HepG2 (cell line): ENCODE measurements around the gene CCNL1. TPM values are rescaled to one million over a fixed set of nuclear protein-coding genes. Genes with fewer than 3 reads are reported as not detected.
A peak's percentile ranks its signal among the peaks of the same experiment; 100 is the strongest.

Source experiments
- ARHGAP35 ChIP-seq: sonication (generic); formaldehyde crosslinking; IDR thresholded peaks from 2 replicates; pipeline ENCODE4 v1.9.0; 2022; ENCODE audit warnings: mild to moderate bottlenecking, inconsistent platforms, moderate library complexity, missing genetic modification reagents, borderline replicate concordance
- ARNT2 ChIP-seq: sonication (generic); formaldehyde crosslinking; IDR thresholded peaks from 2 replicates; pipeline ENCODE4 v1.8.0; 2022; ENCODE audit warnings: mild to moderate bottlenecking, low read depth, missing genetic modification reagents, moderate library complexity
- CEBPB ChIP-seq: IDR thresholded peaks from 2 replicates; pipeline ENCODE4 v1.6.1; 2011; ENCODE audit warnings: low read depth, low read length, improper control_type of control experiment, borderline replicate concordance
- HMG20A ChIP-seq: IDR thresholded peaks from 2 replicates; pipeline ENCODE4 v1.6.1; 2016; ENCODE audit warnings: borderline replicate concordance
- HOXA3 ChIP-seq: sonication (generic); formaldehyde crosslinking; IDR thresholded peaks from 2 replicates; pipeline ENCODE4 v1.5.0; 2020; ENCODE audit warnings: missing genetic modification reagents
- KAT7 ChIP-seq: IDR thresholded peaks from 2 replicates; pipeline ENCODE4 v1.6.1; 2018; ENCODE audit warnings: borderline replicate concordance, missing compliant biosample characterization
- MEF2D ChIP-seq: sonication (generic); formaldehyde crosslinking; IDR thresholded peaks from 2 replicates; pipeline ENCODE4 v1.5.1; 2020; ENCODE audit warnings: mild to moderate bottlenecking, missing genetic modification reagents
- MEIS2 ChIP-seq: sonication (generic); formaldehyde crosslinking; IDR thresholded peaks from 2 replicates; pipeline ENCODE4 v1.9.0; 2021; ENCODE audit warnings: mild to moderate bottlenecking, missing genetic modification reagents
- PAX8 ChIP-seq: sonication (generic); formaldehyde crosslinking; IDR thresholded peaks from 2 replicates; pipeline ENCODE4 v1.8.0; 2022; ENCODE audit warnings: mild to moderate bottlenecking, missing genetic modification reagents, borderline replicate concordance
- REL ChIP-seq: sonication (generic); formaldehyde crosslinking; conservative IDR thresholded peaks from 2 replicates; pipeline ENCODE4 v1.8.0; 2022; ENCODE audit warnings: mild to moderate bottlenecking, missing genetic modification reagents, moderate library complexity
- TOPORS ChIP-seq: sonication (generic); formaldehyde crosslinking; IDR thresholded peaks from 2 replicates; pipeline ENCODE4 v1.8.0; 2023; ENCODE audit warnings: mild to moderate bottlenecking, missing genetic modification reagents
- ZFP36 ChIP-seq: fragments of 150-350 bp; IDR thresholded peaks from 2 replicates; pipeline ENCODE4 v1.6.1; 2018; ENCODE audit warnings: borderline replicate concordance, low read length, low read depth; ENCODE audit not compliant: partially characterized antibody
- ZMYM4 ChIP-seq: sonication (generic); formaldehyde crosslinking; IDR thresholded peaks from 2 replicates; pipeline ENCODE4 v1.8.1; 2023; ENCODE audit warnings: mild to moderate bottlenecking, missing genetic modification reagents
- ZNF260 ChIP-seq: sonication (generic); formaldehyde crosslinking; IDR thresholded peaks from 2 replicates; pipeline ENCODE4 v1.4.0; 2020; ENCODE audit warnings: missing genetic modification reagents, low read depth, mild to moderate bottlenecking, borderline replicate concordance
- ZSCAN30 ChIP-seq: sonication (generic); formaldehyde crosslinking; IDR thresholded peaks from 2 replicates; pipeline ENCODE4 v1.5.0; 2020; ENCODE audit warnings: mild to moderate bottlenecking, missing genetic modification reagents
- polyA plus RNA-seq, 8 experiments: library from polyadenylated mRNA; depleted of rRNA in 3 of 8; stranded (reverse) in 7 of 8; unstranded in 1 of 8; fragments of >200 nt; fragmentation: Illumina TruSeq in 4 of 8; extraction: Trizol in 4 of 8; gene quantifications; 2 replicates each; pipeline versions ENCODE4 v1.2.1 to v1.2.3, GENCODE V29; 2011 to 2016; ENCODE audit warnings: low read depth in 4 of 8, missing spikeins in 1 of 8, mixed read lengths in 1 of 8; ENCODE audit not compliant: insufficient read depth in 1 of 8
- total RNA-seq, 5 experiments: library from RNA; depleted of rRNA; stranded (reverse); fragments of >200 nt; fragmentation: Illumina TruSeq; extraction: Trizol; gene quantifications; 2 replicates each; pipeline ENCODE4 v1.2.3, GENCODE V29; 2016; ENCODE audit warnings: low read depth in 1 of 5
- TF ChIP-seq, protein P1 (sequence below): sonication (generic); formaldehyde crosslinking; IDR thresholded peaks from 2 replicates; pipeline ENCODE4 v1.5.1; 2020; ENCODE audit warnings: mild to moderate bottlenecking, missing genetic modification reagents, borderline replicate concordance
- TF ChIP-seq, protein P2 (sequence below): sonication (generic); formaldehyde crosslinking; IDR thresholded peaks from 2 replicates; pipeline ENCODE4 v1.8.1; 2023; ENCODE audit warnings: mild to moderate bottlenecking, inconsistent platforms, moderate library complexity, missing genetic modification reagents, borderline replicate concordance
- TF ChIP-seq, protein P3 (sequence below): sonication (generic); formaldehyde crosslinking; IDR thresholded peaks from 2 replicates; pipeline ENCODE4 v1.4.0; 2020; ENCODE audit warnings: mild to moderate bottlenecking, low read depth, missing genetic modification reagents
- TF ChIP-seq, protein P4 (sequence below): sonication (generic); formaldehyde crosslinking; IDR thresholded peaks from 2 replicates; pipeline ENCODE4 v1.5.1; 2020; ENCODE audit warnings: missing genetic modification reagents, mild to moderate bottlenecking, borderline replicate concordance
- TF ChIP-seq, protein P5 (sequence below): sonication (generic); formaldehyde crosslinking; conservative IDR thresholded peaks from 2 replicates; pipeline ENCODE4 v1.4.0; 2020; ENCODE audit warnings: missing genetic modification reagents

Gene CCNL1
- total and polyA plus RNA-seq, 2 of the 13 experiments (the other 11 are each of a cell fraction or from before 2014, with no cell fraction given) = 151 to 303 TPM

DNA sequence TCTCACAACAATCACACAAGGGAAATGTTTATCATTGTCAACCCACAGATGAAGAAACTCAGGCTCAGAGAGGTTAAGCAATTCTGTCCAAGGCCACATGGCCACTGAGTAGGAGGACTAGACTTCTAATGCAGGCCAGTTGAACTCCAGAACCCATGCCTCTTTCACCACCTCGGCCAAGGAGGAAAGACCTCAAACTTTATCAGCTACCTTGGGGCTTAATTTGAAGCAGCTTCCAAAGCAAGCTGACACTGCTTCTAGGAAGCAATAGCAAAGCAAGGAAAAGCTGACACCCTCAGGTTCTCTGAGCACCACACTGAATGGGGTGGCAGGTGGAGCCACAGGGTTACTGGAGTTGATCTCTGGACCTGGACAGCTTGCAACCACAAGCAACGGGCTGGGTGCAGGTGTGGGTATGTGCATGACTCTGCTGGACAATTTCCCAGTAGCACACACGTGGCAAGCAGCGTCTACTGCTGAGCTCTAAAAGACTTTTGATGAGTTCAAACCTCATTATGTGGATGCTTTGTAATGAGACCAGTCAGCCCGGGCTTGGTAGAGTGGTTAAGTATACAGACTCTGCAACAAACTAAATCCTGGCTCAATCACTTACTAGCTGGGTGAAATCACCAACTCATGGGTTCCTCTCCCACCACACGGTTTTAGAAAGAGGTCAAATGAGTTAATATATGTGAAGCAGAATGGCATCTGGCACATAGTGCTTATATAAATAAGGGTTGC is 23.1 kb downstream of the CCNL1 start (continued):
- TF ChIP-seq, protein P1, sequence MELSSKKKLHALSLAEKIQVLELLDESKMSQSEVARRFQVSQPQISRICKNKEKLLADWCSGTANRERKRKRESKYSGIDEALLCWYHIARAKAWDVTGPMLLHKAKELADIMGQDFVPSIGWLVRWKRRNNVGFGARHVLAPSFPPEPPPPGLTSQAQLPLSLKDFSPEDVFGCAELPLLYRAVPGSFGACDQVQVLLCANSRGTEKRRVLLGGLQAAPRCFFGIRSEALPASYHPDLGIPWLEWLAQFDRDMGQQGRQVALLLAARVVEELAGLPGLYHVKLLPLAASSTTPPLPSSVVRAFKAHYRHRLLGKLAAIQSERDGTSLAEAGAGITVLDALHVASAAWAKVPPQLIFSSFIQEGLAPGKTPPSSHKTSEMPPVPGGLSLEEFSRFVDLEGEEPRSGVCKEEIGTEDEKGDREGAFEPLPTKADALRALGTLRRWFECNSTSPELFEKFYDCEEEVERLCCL (CRISPR knock-in tag) = peak; percentile 49; the same call in 1 of the 2 replicates
- TF ChIP-seq ARNT2 = peak; percentile 36; the same call in 1 of the 2 replicates
- TF ChIP-seq, protein P2, sequence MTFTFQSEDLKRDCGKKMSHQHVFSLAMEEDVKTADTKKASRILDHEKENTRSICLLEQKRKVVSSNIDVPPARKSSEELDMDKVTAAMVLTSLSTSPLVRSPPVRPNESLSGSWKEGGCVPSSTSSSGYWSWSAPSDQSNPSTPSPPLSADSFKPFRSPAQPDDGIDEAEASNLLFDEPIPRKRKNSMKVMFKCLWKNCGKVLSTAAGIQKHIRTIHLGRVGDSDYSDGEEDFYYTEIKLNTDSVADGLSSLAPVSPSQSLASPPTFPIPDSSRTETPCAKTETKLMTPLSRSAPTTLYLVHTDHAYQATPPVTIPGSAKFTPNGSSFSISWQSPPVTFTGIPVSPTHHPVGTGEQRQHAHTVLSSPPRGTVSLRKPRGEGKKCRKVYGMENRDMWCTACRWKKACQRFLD (CRISPR knock-in tag) = no peak
- no peak for TF ChIP-seq ZSCAN30 (CRISPR knock-in tag)
- TF ChIP-seq, protein P3, sequence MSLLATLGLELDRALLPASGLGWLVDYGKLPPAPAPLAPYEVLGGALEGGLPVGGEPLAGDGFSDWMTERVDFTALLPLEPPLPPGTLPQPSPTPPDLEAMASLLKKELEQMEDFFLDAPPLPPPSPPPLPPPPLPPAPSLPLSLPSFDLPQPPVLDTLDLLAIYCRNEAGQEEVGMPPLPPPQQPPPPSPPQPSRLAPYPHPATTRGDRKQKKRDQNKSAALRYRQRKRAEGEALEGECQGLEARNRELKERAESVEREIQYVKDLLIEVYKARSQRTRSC (CRISPR knock-in tag) = no peak
- peak; percentile 85 for TF ChIP-seq HMG20A (CRISPR knock-in tag)
- TF ChIP-seq MEF2D = peak; percentile 30; the same call in 1 of the 2 replicates
- peak; percentile 83; the same call in 1 of the 2 replicates for TF ChIP-seq HOXA3 (CRISPR knock-in tag)
- TF ChIP-seq PAX8 (CRISPR knock-in tag) = 0 out of 2 replicates have a peak, but pooled peaks have one; percentile 64
- no peak for TF ChIP-seq ZFP36
- TF ChIP-seq, protein P4, sequence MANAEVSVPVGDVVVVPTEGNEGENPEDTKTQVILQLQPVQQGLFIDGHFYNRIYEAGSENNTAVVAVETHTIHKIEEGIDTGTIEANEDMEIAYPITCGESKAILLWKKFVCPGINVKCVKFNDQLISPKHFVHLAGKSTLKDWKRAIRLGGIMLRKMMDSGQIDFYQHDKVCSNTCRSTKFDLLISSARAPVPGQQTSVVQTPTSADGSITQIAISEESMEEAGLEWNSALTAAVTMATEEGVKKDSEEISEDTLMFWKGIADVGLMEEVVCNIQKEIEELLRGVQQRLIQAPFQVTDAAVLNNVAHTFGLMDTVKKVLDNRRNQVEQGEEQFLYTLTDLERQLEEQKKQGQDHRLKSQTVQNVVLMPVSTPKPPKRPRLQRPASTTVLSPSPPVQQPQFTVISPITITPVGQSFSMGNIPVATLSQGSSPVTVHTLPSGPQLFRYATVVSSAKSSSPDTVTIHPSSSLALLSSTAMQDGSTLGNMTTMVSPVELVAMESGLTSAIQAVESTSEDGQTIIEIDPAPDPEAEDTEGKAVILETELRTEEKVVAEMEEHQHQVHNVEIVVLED (CRISPR knock-in tag) = no peak
- TF ChIP-seq ZNF260 (CRISPR knock-in tag) = no peak
- TF ChIP-seq TOPORS (CRISPR knock-in tag) = no peak
- no peak for TF ChIP-seq ARHGAP35
- TF ChIP-seq CEBPB = peak; percentile 95
- TF ChIP-seq MEIS2 (CRISPR knock-in tag) = peak; percentile 27; the same call in 1 of the 2 replicates
- peak; percentile 88 for TF ChIP-seq ZMYM4 (CRISPR knock-in tag)
- TF ChIP-seq KAT7 (CRISPR knock-in tag) = no peak; the same call in 1 of the 2 replicates
- no peak for TF ChIP-seq REL
- TF ChIP-seq, protein P5, sequence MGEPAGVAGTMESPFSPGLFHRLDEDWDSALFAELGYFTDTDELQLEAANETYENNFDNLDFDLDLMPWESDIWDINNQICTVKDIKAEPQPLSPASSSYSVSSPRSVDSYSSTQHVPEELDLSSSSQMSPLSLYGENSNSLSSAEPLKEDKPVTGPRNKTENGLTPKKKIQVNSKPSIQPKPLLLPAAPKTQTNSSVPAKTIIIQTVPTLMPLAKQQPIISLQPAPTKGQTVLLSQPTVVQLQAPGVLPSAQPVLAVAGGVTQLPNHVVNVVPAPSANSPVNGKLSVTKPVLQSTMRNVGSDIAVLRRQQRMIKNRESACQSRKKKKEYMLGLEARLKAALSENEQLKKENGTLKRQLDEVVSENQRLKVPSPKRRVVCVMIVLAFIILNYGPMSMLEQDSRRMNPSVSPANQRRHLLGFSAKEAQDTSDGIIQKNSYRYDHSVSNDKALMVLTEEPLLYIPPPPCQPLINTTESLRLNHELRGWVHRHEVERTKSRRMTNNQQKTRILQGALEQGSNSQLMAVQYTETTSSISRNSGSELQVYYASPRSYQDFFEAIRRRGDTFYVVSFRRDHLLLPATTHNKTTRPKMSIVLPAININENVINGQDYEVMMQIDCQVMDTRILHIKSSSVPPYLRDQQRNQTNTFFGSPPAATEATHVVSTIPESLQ (CRISPR knock-in tag) = no peak
